Middle frontal gyrus (tissue), 1 donor: Measurements from ENCODE around the gene NEO1.
"Not testable (repeated sequence)": the region's sequence is repeated elsewhere in the genome, so short reads cannot be mapped to it uniquely, and the experiment has no call there.

Experiments used
- DNase-seq: peaks from one replicate; pipeline ENCODE4 v3.0.0-alpha.2; 2015; ENCODE audit warnings: low spot score; ENCODE audit errors: extremely low spot score

NEO1 gene

DNA sequence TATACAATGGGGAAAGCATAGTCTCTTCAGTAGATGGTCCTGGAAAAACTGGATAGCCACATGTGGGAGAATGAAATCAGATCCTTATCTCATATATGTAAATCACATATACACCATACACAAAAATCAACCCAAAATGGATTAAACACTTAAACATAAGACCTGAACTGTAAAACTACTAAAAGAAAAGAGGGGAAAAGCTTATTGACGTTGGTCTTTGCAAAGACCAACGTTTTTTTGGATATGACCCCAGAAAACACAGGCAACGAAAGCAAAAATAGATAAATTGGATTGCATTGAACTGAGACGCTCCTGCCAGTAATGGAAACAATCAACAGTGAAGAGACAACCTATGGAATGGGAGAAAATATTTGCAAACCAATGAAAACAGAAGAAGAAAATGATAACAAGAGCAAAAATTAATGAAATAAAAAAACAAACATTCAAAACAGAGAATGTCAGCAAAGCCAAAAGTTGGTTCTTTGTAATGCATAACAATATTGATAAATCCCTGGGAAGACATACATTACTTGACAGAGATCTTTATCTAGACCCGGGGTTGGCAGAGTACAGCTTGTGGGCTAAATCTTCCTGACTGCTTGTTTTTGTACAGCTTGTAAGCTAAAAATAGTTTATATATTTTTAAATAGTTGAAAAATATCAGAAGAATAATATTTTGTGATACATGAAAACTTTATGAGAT lies 86.9 kb downstream of the NEO1 start:
- no peak for DNase-seq

DNA sequence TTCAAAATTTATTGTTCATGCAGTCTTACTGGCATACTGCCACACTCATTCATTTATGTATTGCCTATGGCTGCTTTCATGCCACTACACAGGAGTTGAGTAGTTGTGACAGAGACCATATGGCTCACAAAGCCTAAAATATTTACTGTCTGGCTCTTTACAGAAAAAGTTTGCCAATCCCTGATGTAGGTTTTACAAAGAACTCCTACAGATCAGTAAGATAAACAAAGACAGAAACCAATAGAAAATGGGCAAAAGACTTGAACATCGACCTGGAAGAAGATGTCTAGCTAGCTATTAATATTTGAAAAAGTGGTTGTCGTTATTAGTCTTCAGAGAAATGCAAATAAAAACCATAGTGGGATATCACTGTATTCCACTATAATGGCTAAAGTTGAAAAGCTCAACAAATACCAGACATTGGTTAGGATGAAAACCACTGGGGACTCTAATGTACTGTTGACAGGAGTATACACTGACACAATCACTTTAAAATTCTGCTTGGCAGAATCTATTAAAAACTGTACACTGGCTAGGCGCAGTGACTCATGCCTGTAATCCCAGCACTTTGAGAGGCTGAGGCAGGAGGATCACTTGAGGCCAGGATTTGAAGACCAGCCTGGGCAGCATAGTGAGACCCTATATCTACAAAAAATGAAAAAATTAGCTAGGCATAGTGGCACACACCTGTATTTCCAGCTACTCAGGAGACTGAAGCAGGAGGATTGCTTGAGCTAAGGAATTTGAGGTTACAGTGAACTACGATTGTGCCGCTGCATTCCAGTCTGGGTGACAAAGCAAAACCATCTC lies 87.7 kb downstream of the NEO1 start:
- DNase-seq, result no peak

DNA sequence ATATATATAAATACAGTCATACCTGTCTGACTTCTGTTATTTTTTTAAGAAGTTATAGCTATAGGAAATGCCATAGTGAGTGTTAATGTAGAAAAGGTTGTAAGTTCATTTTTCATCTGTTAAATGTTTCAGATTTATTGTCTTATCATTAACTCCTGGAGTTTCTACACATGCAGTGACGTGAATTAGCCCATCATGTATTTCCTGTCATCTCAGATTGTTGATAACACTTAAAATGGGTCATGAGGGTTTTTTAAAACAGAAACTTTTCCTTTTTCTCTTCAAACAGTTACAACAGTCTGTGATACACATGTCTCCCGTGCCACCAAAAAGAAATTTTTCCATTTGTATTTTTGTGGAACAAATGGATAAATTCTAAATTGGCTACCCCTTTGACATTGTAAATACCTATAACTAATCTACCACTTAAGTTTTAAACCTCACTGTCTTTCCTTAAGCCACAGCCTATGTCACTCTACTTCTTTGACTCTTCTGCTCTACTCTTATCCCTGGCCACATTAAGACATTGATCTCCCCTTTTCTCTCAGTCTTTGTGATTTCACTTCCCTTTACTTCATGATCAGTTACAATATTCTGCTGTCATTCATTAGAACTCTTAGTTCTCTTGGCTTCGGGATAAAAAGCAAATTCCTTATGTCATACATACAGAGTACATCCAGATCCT lies 89.1 kb downstream of the NEO1 start:
- no peak for DNase-seq

DNA sequence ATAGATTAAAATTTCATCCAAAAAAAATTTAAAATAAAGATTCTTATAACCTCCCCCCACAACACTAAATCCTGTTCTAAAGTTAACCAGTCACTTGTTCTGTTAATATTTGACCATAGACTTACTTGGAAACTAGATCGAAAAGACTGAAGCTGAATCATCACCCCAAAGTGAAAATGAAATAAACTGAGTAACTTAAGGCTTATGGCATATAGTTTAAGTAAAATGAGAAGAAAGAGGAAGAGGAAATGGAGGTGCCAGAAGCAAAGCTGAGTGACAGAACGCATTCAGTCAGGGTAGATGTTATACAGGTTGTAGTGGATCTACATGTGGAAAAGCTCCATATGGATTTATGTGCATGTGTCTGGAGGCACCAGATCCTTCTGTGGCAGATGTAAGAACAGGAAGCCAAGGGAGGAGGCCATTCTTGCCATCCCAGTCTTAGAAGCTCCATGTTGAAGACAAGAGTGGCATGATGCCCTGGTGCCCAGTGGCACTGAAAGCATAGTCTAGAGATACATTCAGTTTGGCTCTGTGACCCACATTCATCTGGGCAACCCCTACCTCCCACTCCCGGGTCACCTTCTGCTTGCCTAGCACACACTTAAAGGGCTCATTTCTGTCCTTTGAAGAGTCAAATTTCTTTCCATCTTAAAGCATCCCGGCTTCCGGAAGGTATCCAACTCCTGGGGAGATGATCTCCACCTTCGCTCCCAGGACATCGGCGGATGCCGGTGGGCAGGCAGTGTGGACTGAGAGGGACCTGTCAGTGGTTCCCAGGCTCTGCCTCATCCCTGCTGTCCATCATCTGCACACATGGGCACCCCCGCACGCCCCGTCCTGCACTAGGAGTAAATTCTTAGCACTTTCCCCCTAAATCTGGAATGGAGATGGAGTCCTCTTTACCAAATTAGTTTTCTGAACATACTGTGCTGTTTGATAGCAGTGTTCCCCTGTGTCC lies 90.8 kb downstream of the NEO1 start:
- no peak for DNase-seq

DNA sequence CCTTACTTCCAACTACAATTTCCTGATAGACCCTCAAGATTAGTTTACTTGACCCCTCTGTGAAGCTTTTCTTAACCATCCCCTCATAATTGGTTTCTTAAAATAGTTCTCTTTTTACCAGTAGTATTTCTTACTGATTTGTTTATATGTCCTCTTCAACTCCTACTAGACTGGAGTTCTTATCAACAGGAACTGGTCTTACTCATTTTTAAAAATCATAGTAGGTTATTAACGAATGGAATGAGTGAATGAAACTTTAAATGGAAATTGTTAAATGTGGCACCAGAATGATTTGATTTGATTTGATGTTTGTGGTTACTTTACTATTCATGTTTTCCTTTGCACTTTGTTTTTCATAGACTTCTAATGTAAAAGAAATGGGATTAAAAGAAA lies 91.5 kb downstream of the NEO1 start:
- no peak for DNase-seq

DNA sequence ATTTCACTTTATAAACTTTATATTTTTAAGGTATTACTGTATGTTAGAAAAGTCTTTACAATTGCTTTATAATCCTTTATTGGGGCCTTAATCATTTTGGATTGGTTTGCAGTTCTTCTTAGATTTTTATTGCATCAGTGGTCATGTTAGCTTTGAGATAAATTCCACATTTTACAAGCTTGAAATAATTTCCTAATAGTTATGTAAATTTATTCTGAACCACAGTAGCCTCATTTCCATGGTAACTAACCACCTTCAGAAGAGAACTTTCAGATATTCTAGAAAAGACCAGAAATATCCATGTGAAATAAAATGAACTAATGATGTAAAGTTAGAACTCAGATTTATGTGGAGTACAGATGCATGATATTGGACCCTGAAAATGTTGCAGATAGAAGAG lies 94.2 kb downstream of the NEO1 start:
- DNase-seq, result no peak

DNA sequence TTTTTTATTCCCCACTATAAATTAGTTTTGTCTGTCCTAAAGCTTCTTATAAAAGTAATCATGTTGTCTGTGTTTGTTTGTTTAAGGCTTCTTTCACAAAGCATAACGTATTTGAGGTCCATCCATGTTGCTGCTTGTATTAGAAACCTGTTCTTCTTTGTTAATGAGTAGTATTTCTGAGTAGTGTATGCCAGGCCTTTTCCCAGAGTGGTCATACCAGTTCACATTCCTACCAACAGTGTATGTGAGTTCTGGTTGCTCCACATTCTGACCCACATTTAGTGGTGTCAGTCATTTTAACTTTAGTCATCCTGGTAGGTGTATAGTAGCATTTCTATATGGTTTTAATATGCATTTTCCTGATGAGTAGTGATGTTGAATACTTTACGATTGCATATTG lies 98.6 kb downstream of the NEO1 start:
- no peak for DNase-seq

DNA sequence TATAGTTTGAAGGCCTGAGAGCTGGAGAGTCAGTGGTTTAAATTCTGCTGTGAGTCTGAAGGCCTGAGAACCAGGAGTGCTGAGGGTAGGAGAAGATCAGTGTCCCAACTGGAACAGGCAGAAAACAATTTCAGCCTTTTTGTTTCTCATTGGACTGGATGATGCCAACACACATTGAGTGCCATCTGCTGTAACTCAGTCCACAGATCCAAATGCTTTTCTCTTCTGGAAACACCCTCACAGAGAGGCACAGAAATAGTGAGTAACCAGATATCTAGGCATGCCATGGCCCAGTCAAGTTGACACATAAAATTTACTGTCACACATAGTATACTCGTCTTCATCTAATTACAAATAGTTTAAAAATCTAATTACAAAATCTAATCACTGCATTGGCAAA lies 100.8 kb downstream of the NEO1 start:
- no peak for DNase-seq

DNA sequence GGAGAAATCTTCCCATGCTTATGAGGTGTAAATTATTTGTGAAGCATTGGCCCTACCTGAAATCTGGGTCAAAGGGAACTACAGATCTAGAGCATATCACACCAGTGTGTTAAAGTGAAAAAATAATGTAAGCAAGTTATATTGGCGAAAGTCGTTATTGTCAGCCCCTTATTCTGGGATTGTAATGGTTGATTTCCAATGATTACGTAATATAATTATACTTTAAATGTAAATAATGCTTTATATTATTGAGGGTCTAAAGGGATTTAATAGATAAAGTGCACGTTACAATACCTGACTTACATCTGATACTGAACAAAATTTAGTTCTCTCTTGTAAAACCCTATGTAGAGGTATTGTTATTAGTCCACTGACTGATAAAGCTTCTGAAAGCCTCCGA lies 101.2 kb downstream of the NEO1 start:
- no peak for DNase-seq

DNA sequence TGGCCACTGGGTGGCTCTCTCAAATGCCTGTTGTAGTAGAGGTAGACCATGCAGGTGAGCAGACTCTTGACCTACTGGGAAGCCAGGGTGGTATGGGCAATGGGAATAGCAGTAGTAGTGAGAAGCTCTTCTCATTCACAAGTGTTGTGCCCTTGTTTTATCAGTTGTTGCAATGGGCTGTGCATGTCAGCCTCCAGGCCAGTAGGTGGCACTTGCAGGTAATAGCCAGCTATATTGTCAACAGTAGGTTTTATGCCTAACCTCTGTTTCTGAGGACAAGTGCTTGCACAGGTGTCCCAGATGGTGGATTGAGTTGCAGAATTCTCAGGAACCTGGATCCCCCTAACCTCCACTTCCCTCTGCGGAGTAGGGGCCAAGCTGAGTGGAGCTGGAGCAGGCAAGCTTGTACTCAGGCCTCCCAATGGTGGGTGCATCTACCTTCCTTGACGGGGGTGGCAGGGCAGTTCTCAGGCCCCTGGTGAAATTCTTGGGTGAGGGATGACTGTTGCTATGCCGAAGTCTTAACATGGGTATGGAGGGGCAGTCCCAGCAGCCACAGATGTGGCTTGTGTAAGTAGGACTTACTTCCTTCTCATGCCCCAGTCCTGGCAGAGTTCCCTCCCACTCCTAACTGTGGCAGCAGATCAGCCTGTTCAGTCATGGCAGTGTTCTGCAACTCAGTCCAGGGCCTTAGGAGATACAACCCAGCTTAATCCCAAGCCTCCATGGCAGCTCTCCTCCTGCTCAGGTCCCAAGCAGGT lies 104.3 kb downstream of the NEO1 start:
- DNase-seq, result no peak

DNA sequence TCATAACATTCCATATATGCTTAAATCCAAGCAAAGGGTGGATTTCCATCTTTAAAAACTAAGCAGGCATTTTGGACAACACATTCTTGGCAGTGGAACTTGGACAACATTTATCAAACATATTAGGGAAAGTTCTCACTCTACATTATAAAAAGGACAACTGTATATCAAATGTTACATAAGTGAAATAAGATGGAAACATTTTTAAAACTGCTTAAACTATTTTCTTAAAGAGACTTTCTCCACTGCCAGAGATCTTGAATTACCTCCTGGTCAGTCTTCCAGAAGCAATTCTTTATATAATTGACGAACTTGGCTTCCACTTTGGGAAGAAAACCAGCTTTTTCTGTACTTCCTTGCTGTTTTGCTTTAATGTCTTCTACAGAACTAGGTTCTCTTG lies 109.3 kb downstream of the NEO1 start:
- DNase-seq, result no peak

DNA sequence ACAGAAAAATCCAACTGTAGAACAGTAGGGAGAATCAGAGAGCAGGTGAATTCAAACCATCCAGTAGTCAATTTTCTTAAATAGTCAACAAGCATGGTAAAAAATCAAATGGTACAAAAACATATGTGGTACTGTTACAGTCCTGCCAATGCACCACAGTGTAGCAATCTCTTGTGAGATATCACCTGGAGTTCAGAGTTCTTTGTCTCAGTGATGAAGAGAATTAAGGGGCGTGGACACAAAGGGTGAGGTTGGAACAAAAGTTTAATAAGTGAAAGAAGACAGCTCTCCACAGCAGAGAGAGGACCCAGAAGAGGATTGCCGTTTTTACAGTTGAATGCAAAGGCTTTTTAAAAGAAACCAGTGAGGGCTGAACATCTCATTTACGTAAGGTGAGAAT lies 113.2 kb downstream of the NEO1 start:
- no peak for DNase-seq

DNA sequence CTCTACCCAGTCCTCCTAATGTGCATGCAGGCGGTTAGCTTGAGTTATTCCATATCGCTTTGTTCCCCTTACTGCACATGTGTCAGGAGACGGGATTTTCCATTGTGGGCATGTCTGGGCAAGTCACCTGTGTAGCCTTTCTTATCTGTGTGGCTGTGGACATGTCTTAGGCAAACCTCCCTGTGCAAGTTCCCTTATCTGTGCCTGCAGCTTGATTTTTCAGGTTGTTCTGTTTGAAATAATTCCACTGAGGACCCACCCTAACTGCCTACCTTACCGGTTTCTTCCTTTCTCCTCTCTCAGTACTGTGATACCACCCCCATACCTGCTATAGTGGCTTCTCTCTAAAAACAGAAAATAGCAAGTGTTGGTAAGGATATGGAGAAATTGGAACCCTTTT lies 113.6 kb downstream of the NEO1 start:
- DNase-seq, result no peak

DNA sequence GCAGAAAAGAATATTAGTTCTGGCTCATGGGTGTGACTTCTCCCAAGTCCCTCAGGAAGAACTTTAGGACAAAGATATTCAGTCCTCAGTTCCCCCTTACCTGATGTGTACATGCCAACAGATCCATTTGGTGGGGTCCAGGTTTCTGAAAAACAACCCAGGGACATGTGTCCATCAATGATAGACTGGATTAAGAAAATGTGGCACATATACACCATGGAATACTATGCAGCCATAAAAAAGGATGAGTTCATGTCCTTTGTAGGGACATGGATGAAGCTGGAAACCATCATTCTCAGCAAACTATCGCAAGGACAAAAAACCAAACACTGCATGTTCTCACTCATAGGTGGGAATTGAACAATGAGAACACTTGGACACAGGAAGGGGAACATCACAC lies 114.4 kb downstream of the NEO1 start:
- not testable (repeated sequence) for DNase-seq

DNA sequence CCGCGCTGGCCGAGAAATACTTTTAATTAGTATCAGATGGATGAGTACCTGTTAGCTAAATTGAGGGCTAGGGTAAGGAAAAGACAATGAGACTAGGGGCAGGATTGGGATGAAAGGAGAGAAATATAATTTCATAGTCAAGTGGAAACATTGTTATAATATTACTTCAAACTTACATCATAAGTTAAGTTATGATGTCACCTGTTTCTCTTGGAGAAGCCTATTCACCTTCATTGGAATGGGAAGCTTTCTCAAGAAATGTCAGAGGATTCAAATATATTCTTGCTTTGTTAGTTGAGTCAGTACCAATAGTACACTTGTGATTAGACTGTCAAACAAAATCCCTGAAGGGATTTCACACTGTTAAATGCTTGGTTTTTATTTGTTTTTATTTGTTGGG lies 116.2 kb downstream of the NEO1 start:
- DNase-seq, result no peak

DNA sequence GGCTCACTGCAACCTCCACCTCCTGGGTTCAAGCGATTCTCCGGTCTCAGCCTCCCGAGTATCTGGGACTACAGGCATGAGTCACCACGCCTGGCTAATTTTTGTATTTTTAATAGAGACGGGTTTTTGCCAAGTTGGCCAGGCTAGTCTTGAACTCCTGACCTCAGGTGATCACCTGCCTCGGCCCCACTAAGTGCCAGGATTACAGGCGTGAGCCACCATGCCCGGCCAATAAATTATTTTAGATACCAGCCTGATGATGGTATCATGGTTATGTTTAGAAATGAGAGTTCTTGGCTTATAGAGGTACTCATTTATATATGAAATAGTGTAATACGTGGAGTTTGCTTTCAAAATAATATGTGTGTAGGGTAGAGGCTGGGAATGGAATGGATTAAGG lies 119.4 kb downstream of the NEO1 start:
- no peak for DNase-seq

DNA sequence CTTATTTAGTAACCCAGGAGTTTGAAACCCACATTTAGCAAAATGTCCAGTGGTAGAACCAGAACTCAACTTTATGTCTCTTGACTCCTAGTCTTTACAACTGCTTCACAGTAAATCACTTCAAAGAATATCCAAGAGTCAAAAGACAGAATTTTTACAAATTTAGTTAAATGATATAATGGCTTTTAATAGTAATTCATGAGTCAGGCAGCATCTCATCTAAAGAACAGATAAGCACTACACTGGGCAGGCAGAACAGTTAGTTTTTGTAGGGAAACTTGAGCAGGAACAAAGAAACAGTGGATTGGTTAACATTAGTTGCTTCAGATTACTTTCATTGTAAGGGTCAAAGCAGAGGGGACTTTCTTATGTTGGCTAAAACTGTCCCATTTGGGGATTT lies 120.2 kb downstream of the NEO1 start:
- DNase-seq, result no peak

DNA sequence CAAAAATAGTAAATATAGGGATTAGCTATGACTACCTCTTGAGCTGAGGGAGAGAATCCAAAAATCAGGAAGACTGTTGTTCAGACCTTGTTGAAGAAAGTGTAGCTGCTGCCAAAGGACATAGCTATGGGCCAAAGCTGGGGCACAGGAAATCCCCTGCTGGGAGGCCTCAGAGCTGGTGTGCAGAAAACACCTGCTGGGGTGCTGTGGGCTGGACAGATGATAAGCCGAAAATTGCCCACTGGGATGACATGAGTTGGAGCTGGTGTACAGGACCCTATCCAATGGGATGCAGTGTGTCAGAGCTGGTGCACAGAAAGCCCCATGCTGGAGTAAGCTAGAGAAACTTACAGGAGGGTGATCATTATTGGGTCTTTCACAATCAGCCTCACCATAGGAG lies 121.9 kb downstream of the NEO1 start:
- no peak for DNase-seq

DNA sequence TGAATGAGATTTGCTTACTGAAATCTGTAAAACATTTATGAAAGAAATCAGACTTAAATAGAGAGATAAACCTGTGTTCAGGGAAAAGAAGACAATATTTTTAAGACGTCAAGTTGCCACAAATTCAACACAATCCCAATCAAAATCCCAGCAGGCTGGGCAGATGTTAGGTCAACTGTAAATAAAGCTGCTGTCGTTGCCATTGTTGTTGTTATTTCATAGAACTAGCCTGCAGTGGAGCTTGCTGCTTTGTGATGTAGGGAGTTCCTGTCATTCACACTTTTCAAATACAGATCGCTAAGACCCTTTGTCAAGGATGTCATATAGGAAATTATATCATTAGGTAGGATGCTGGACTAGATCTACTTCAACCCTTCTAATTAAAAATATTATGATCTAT lies 123.1 kb downstream of the NEO1 start:
- no peak for DNase-seq

DNA sequence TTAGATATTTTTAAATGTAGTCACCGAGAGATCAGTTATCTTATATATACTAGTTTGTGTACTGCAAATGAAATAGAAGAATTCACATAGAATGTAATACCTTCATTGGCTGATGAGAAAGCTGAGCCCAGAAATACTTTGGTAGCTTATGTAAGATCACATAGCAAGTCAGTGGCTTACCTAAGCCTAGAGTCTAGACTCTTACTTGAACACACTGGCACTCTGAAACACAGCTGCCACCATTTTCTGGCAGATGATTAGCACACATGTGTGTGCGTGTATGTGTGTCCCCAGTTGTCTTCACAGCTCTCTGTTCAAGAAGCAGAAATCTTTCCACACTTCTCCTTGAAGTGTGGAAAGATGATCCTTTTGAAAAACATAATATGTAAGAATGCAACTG lies 124.3 kb downstream of the NEO1 start:
- no peak for DNase-seq

DNA sequence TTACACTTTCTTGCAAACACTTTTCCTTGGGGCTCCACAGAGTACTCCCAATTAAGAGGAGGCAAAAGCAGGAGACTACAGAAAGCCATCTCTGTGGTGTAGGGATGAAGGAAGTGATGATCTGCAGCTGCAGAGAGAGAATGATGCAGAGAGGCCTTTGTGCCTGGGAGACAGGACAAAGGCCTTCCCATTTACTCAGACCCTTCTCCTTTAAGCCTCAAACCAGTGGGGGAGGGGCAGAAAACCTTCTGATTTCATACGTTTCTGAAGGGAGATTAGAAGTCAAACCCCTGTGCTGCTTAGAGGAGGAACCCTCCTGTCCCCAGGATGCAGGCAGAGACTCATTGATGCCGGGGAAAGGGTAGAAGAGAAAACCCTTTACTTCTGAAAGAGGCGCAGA lies 130.8 kb downstream of the NEO1 start:
- no peak for DNase-seq
